ENCODE results near the gene CNTN1.

Gene CNTN1

DNA sequence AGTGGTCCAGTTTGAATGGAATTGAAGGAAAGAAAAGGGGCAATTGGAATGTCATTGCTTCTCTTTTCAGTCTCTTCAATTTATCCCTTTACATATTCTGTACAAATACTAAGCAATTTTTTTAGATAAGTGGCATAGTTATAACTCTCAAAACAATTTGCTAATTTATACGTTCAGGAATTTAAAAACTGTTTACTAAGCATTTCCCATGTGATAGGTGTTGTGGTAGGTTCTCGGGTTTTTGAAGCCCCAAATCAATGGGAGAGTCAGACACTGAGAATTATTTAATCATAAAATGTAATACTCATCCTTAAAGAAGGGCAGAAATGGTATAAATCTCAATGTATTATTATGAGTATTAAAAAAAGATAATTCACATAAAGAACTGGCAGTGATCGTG lies 197.1 kb downstream of the CNTN1 start:
- Mint-ChIP-seq H3K9me3 (no peaks in the 10 kb centered on the region), H3K4me1 (ENCODE audit: low read depth) (no peaks in the 10 kb centered on the region), H3K36me3 (ENCODE audit: low read depth) (no peaks in the 10 kb centered on the region), H3K27ac (no peak overlapping the region), H3K4me3 (no peak overlapping the region), H3K27me3 (no peaks in the 10 kb centered on the region)
- intact Hi-C loops (cut with micrococcal nuclease), result no loop called here

GRCh38 chr12:40892528-40892927 lies 200.3 kb downstream of the CNTN1 start:
- Mint-ChIP-seq H3K9me3 (no peaks in the 10 kb centered on the region), H3K27ac (no peak overlapping the region), H3K36me3 (ENCODE audit: low read depth) (no peaks in the 10 kb centered on the region), H3K4me3 (no peak overlapping the region), H3K4me1 (ENCODE audit: low read depth) (no peaks in the 10 kb centered on the region), H3K27me3 (no peaks in the 10 kb centered on the region)
- intact Hi-C loops (cut with micrococcal nuclease), result no loop called here

GRCh38 chr12:40898505-40898904 lies 206.3 kb downstream of the CNTN1 start:
- no peak overlapping the region for H3K27ac Mint-ChIP-seq
- H3K36me3 Mint-ChIP-seq (ENCODE audit: low read depth), result no peaks in the 10 kb centered on the region
- no peaks in the 10 kb centered on the region for H3K27me3 Mint-ChIP-seq
- intact Hi-C loops (cut with micrococcal nuclease), result no loop called here
- no peaks in the 10 kb centered on the region for H3K9me3 Mint-ChIP-seq
- no peaks in the 10 kb centered on the region for H3K4me1 Mint-ChIP-seq (ENCODE audit: low read depth)
- no peak overlapping the region for H3K4me3 Mint-ChIP-seq

GRCh38 chr12:40903040-40903439 lies 210.8 kb downstream of the CNTN1 start:
- intact Hi-C loops (cut with micrococcal nuclease), result no loop called here

GRCh38 chr12:40907115-40907527 lies 214.9 kb downstream of the CNTN1 start:
- no peaks in the 10 kb centered on the region for H3K27me3 Mint-ChIP-seq
- H3K4me1 Mint-ChIP-seq (ENCODE audit: low read depth), result no peaks in the 10 kb centered on the region
- no peaks in the 10 kb centered on the region for H3K36me3 Mint-ChIP-seq (ENCODE audit: low read depth)
- no peaks in the 10 kb centered on the region for H3K9me3 Mint-ChIP-seq
- no peak overlapping the region for H3K27ac Mint-ChIP-seq
- H3K4me3 Mint-ChIP-seq, result no peak overlapping the region
- intact Hi-C loops (cut with micrococcal nuclease), result no loop called here

More at GRCh38 chr12:40903040-40903439, 210.8 kb downstream of the CNTN1 start:
- Mint-ChIP-seq H3K27ac (no peak overlapping the region), H3K27me3 (no peaks in the 10 kb centered on the region), H3K9me3 (no peaks in the 10 kb centered on the region), H3K4me1 (ENCODE audit: low read depth) (no peaks in the 10 kb centered on the region), H3K4me3 (no peak overlapping the region), H3K36me3 (ENCODE audit: low read depth) (no peaks in the 10 kb centered on the region)

GRCh38 chr12:40911676-40912075 lies 219.4 kb downstream of the CNTN1 start:
- no peaks in the 10 kb centered on the region for H3K27me3 Mint-ChIP-seq
- H3K4me3 Mint-ChIP-seq, result no peak overlapping the region
- no peaks in the 10 kb centered on the region for H3K9me3 Mint-ChIP-seq
- no peak overlapping the region for H3K27ac Mint-ChIP-seq
- intact Hi-C loops (cut with micrococcal nuclease), result no loop called here
- H3K4me1 Mint-ChIP-seq (ENCODE audit: low read depth), result no peaks in the 10 kb centered on the region
- no peaks in the 10 kb centered on the region for H3K36me3 Mint-ChIP-seq (ENCODE audit: low read depth)

- Mint-ChIP-seq H3K4me3 (no peak overlapping the region), H3K4me1 (ENCODE audit: low read depth) (peaks cover 7% of the 10 kb centered on the region), H3K36me3 (ENCODE audit: low read depth) (no peaks in the 10 kb centered on the region), H3K27ac (no peak overlapping the region), H3K9me3 (no peaks in the 10 kb centered on the region), H3K27me3 (no peaks in the 10 kb centered on the region)
- intact Hi-C loops (cut with micrococcal nuclease), result no loop called here
These were observed 222.9 kb downstream of the CNTN1 start for GRCh38 chr12:40915172-40915571.

DNA sequence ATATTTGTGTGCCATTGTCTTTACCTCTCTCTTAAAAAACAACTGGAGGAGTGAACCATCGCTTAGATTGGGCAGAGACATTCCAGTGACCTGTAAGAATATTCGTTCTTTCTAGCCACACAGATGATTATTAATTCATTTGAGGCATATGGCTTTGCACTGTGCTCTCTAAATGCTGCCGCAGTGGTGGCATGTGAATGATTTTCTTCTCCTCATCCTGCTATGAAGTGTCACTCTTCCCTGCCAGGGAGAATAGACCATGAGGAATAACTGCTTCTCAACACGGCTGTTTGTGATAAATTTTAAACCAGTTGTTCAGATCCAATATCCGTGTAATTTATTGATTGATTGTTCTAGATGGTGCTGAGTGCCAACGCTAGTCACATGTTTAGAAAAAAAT lies 225.3 kb downstream of the CNTN1 start:
- peaks cover 7% of the 10 kb centered on the region for H3K4me1 Mint-ChIP-seq (ENCODE audit: low read depth)
- H3K27ac Mint-ChIP-seq, result no peak overlapping the region
- H3K4me3 Mint-ChIP-seq, result no peak overlapping the region
- H3K36me3 Mint-ChIP-seq (ENCODE audit: low read depth), result no peaks in the 10 kb centered on the region
- no peaks in the 10 kb centered on the region for H3K27me3 Mint-ChIP-seq
- intact Hi-C loops (cut with micrococcal nuclease), result no loop called here
- no peaks in the 10 kb centered on the region for H3K9me3 Mint-ChIP-seq

DNA sequence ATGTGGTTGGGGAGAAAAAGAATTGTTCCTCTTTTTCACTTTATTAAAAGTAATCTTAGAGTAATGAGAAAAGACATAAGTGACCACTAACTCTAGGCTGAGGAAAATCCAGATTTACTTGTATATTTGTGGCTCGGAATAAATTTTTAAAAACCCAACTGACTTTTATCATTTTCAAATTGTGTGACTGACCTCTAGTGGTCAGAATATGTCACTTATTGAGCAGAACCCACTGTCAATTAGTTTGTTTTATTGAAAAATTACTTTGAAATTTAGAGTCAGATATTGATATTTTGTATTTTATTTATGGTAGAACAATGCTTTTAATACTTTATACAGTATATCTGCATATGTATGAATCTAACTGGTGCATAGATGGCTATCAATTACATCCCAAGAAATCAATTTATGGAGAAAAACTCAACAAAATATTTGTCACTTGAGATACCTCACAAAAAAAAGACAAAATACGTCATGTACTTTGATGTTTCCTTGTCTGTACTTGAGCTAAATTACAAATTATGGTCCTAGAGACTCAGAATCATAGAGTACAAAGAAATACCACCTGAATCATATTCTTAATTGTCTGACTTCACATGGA lies 229.4 kb downstream of the CNTN1 start:
- Mint-ChIP-seq H3K4me3 (no peak overlapping the region), H3K36me3 (ENCODE audit: low read depth) (no peaks in the 10 kb centered on the region), H3K9me3 (no peaks in the 10 kb centered on the region), H3K27me3 (no peaks in the 10 kb centered on the region), H3K27ac (no peak overlapping the region), H3K4me1 (ENCODE audit: low read depth) (peaks cover 7% of the 10 kb centered on the region)
- intact Hi-C loops (cut with micrococcal nuclease), result loop anchor here (1.0 kb wide), 1 partner anchor 299 kb away; no protein-coding TSS in a partner anchor

GRCh38 chr12:40937891-40938290 lies 245.7 kb downstream of the CNTN1 start:
- intact Hi-C loops (cut with micrococcal nuclease), result no loop called here
- H3K9me3 Mint-ChIP-seq, result no peaks in the 10 kb centered on the region
- H3K27ac Mint-ChIP-seq, result no peak overlapping the region

DNA sequence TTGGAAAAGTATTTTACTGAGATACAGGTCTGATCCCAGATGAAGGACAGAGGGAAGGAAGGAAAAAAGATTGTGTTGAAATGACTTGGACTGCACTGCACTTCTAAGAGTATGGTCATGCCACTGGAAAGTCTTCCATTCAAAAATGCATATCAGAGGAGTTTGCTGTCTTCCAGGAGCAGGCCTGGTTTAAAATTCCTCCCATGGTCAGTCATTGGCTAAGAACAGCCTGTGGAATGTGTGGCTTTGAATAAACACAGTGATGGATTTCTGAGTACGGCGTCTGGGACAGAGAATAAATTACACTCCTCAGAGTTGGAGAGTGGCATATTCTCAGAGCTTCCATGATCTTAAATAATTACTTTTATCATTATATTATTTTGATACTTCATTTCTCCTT lies 250.1 kb downstream of the CNTN1 start:
- Mint-ChIP-seq H3K4me1 (ENCODE audit: low read depth) (no peaks in the 10 kb centered on the region), H3K36me3 (ENCODE audit: low read depth) (no peaks in the 10 kb centered on the region), H3K9me3 (no peaks in the 10 kb centered on the region), H3K27me3 (no peaks in the 10 kb centered on the region), H3K27ac (no peak overlapping the region), H3K4me3 (no peak overlapping the region)
- intact Hi-C loops (cut with micrococcal nuclease), result no loop called here

More at GRCh38 chr12:40937891-40938290, 245.7 kb downstream of the CNTN1 start:
- no peak overlapping the region for H3K4me3 Mint-ChIP-seq
- H3K27me3 Mint-ChIP-seq, result no peaks in the 10 kb centered on the region
- H3K4me1 Mint-ChIP-seq (ENCODE audit: low read depth), result no peaks in the 10 kb centered on the region
- H3K36me3 Mint-ChIP-seq (ENCODE audit: low read depth), result no peaks in the 10 kb centered on the region

DNA sequence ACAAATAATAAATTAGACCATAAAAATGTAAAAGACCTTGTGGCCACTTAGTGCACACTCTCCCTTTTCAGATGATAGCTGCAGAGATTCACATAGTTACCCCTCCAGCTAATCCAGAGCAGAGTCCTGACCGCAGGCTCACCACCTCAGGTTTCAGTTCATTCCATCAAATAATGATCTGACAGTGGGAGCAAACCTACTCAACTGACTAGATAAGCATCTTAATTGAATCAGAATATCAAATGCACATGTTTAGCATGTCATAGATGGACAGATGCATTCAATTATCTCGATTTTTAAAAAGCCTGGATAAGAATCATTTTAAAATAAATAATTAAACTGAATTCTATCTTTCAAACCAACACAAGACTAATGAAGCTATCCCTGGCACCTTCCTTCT lies 253.5 kb downstream of the CNTN1 start:
- H3K4me3 Mint-ChIP-seq, result no peak overlapping the region

GRCh38 chr12:40946612-40947194 lies 254.5 kb downstream of the CNTN1 start:
- Mint-ChIP-seq H3K27me3 (no peaks in the 10 kb centered on the region), H3K4me3 (no peak overlapping the region), H3K4me1 (ENCODE audit: low read depth) (no peaks in the 10 kb centered on the region), H3K9me3 (no peaks in the 10 kb centered on the region), H3K27ac (no peak overlapping the region), H3K36me3 (ENCODE audit: low read depth) (no peaks in the 10 kb centered on the region)
- intact Hi-C loops (cut with micrococcal nuclease), result no loop called here

More for the DNA sequence above, 253.5 kb downstream of the CNTN1 start:
- Mint-ChIP-seq H3K4me1 (ENCODE audit: low read depth) (no peaks in the 10 kb centered on the region), H3K9me3 (no peaks in the 10 kb centered on the region), H3K27me3 (no peaks in the 10 kb centered on the region), H3K36me3 (ENCODE audit: low read depth) (no peaks in the 10 kb centered on the region), H3K27ac (no peak overlapping the region)
- intact Hi-C loops (cut with micrococcal nuclease), result no loop called here

DNA sequence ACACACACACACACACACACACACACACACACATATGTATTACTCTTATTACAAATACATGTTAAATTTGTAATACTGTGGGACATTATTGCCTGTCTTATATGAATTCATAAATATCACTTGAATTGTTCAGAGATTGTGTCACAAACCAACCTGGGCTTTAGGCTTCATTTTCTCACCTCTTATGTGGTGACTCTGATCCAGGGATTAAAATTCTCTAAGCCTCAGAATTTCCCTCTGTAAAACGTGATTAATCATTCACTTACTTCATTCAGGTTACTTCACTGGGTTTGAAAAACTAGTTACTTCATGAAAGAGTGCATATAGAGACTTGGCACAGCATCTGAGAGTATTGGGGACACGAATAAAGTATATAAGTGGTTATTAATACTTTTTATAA lies 255.6 kb downstream of the CNTN1 start:
- Mint-ChIP-seq H3K27ac (no peak overlapping the region), H3K27me3 (no peaks in the 10 kb centered on the region), H3K9me3 (no peaks in the 10 kb centered on the region), H3K36me3 (ENCODE audit: low read depth) (no peaks in the 10 kb centered on the region), H3K4me1 (ENCODE audit: low read depth) (no peaks in the 10 kb centered on the region), H3K4me3 (no peak overlapping the region)
- intact Hi-C loops (cut with micrococcal nuclease), result no loop called here

GRCh38 chr12:40953076-40953475 lies 260.8 kb downstream of the CNTN1 start:
- intact Hi-C loops (cut with micrococcal nuclease), result no loop called here
- Mint-ChIP-seq H3K4me1 (ENCODE audit: low read depth) (no peaks in the 10 kb centered on the region), H3K4me3 (no peak overlapping the region)

More at GRCh38 chr12:40953076-40953475, 260.8 kb downstream of the CNTN1 start:
- Mint-ChIP-seq H3K9me3 (no peaks in the 10 kb centered on the region), H3K27me3 (no peaks in the 10 kb centered on the region), H3K27ac (no peak overlapping the region), H3K36me3 (ENCODE audit: low read depth) (no peaks in the 10 kb centered on the region)
